Kasumi-1 (cell line): ENCODE data around the gene DDIAS.

Experiments
- DNase-seq, 2 experiments: peaks; one replicate each; lab custom pipeline; 2025; lab: John Stamatoyannopoulos, UW

The DDIAS gene

DNA sequence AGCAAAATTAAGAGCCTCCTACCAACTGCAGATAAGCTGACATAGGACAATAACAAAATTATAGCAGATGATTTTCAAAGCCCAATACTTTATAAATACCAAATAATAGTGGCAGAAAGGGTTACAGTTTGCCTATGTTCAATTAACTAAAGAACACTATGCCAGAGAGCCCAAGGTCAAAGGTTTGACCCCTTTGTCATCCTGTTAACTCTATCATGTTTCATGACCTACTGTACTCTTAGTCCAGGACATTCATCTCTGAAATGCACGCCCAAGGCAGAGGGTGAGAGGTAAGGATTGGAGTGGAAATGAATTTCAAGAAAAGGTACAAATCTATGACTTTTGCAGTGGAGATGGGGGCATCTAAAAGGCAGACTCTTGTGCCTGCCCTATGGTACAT is 70.6 kb downstream of the DDIAS start:
- no peak for DNase-seq

DNA sequence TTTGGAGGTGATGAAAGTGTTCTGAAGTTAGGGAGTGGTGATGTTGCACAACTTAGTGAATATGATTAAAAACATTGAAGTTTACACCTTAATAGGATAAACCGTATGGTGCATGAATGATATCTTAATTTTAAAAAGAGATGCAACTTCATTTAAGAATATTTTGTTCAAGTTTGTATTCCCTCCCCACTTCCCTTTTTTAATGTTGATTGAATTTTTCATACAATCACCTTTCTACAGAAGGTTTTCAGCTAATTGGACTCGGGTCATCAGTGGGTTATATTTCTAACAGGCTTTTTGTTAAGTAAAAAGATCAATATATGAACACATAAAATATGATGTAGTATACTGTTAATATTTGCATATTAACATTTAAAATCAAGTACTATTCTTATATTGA is 72.6 kb downstream of the DDIAS start:
- DNase-seq: no peak

DNA sequence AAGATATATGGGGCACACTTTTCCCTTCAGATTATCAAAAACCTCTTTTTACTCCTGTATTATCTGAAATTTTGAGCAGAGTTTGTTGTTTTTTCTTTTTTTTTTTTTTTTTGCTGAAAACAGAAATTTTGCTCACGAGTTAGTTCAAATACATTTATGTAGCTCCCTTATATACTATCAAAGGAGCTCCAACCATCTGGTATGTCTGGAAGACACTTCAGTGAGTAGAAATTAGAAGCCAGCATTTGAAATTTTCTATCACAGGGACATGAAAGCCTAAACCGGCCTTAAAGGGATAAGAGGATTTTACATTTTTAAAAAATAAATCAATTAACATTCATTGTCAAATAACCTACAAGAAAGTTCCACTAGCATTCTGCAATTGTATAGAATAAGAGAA is 73.3 kb downstream of the DDIAS start:
- DNase-seq: no peak

DNA sequence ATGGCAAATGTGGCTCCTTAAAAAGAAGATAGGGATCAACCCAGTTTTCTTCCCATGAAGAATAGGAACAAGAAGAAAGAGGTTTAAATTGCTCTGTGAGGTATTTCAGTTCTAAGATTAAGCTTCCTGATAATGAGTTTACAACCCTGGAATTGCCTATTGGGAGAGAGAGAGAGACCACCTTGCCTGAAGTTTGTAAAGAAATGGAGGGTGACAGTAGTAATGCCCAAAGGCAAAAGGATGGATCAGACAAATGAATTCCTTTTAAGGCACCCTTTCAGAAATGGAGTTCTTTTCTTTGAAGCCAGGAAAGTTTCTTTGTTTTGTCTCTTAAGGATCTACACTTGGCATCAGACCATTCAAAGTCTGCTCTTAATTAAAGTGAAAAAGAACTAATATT is 74.3 kb downstream of the DDIAS start:
- DNase-seq: no peak

DNA sequence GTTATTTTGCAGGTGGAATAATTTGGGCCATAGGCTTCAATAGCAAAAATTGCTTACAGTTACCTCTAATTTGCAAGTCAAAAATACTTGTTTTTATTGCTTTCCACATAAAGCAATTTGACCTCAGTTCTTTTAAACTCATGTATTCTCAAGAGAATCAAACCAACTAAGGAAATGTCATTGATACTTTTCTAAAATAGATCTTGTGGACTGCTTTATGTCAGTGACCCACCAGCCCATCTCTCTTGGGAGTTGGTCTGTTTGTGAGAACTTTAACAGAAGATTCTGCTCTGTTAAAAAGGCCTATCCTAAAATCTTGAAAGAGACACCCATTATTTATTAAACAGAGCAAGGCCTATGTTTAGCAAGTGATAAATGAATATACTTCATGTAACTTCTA is 75.2 kb downstream of the DDIAS start:
- no peak for DNase-seq

DNA sequence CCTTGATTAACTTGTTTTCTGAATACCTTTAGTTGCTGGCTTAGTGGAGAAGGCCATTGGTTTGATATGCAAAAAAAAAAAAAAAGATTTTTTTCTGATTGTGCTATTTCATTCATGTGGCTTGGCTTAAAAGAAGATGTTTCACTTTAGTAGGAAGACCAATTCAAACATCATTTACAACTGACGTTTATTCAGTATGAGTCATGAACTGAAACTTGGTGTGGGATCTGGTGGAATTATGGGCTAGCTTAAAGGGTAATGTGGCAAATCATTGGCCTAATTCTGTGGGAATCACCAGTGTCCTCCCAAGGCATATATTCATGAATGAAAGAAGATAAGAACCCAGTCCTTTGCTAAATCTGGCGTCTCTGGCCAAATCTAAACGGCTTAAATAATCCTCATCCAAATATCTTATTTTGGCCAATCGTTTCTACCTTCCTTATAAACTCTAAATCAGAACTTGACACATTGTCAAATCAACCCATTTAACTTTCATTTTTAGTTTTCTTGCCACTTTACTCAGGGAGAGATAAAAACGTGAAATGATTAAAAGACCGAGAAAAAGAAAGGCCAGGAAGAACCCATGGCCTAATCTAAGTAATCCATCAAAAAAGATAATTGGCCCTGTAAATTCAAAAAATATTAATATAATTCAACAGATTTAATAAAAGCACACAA is 77.0 kb downstream of the DDIAS start:
- DNase-seq: no peak

DNA sequence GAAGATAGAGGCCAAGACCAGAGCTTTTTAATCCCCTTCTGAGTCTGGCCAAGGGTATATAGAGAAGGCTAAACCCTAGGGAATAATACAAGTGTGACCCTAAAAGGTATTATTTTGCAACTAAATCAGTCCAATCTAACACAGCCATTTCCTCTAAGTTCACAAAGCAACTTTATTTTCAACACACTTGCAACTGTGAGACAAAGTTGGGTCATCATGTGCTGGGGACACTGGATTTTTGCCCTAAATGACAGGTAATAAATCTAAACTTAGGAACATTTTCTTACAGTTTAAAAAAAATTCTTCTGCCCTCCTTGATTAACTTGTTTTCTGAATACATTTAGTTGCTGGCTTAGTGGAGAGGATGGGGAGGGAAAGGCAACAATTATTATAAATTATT is 78.3 kb downstream of the DDIAS start:
- no peak for DNase-seq

DNA sequence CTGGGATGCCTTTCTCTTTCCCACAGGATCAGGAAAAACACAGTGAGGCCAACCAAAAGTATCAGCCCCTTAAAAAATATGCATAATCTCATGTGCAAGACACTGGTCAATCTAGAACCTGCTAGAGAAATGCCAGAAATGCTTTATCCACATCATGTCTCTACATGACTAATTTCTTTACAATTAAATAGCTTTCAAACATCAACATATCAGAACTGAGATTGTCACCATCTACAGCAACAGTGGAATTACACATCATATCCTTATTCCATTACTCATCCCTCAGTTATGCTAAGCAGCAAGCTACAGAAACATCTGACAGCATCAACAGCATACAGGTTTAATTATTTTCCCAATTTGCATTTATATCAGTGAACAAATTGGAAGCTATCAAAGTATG is 78.8 kb downstream of the DDIAS start:
- DNase-seq: no peak

DNA sequence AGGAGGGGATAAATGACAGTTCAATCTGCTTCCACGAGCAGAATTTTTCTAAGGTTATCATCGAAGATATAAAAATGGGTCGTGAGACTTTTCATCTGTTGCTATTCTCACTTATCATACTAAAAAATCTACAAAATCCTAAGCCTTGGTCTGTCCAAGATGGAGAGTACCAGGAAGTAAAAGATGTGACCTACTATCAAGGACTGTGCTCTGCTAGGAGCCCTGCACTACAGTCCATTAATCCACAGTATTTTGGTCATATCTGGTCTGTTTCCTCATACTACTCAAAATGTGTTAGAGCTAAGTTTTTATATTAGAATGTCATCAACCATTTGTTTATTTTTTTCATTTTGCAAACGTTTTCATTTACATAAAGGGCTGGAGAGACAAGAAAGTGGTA is 79.4 kb downstream of the DDIAS start:
- DNase-seq: no peak

DNA sequence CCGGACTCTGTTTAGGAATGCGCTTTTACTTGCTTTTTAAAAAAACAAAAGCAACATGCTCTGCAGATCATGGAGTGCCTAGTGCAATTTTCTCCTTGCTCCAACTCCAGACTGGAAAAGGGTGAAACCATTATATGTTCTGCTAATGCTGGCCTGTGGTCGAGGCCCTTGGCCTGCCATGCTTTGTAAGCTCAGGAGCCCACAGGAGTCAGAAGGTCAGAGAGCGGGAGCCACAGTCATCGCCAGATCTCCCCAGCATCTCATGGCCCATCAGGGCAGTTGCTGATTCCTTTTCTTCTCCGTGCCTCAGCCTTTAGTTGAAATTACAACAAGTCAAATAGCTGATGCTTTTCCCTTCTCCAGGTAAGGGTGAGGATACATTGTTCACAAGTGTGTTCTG is 80.3 kb downstream of the DDIAS start:
- no peak for DNase-seq
